Trophoblast cell (in vitro differentiated cells and primary cell): ENCODE measurements around the gene GALNT4.

ENCODE experiments used
- DNase-seq, 2 donors: peaks; one replicate each; pipeline ENCODE4 v3.0.0-alpha.2; 2016
- H2AFZ ChIP-seq: 2 replicates; pipeline ENCODE4 v1.6.1; 2013; ENCODE audit warnings: low read length, moderate library complexity, mild to moderate bottlenecking; ENCODE audit not compliant: insufficient read depth, poor library complexity
- H2AK5ac ChIP-seq: 2 replicates; pipeline ENCODE4 v1.6.1; 2013; ENCODE audit warnings: mild to moderate bottlenecking, low read length
- H2BK120ac ChIP-seq: 2 replicates; pipeline ENCODE4 v1.6.1; 2013; ENCODE audit warnings: low read length, mild to moderate bottlenecking, moderate library complexity; ENCODE audit not compliant: insufficient read depth, poor library complexity
- H2BK12ac ChIP-seq: 2 replicates; pipeline ENCODE4 v1.6.1; 2013; ENCODE audit warnings: mild to moderate bottlenecking, low read length, moderate library complexity
- H2BK5ac ChIP-seq: 2 replicates; pipeline ENCODE4 v1.6.1; 2013; ENCODE audit warnings: low read length, low read depth, moderate library complexity, mild to moderate bottlenecking; ENCODE audit not compliant: poor library complexity
- H3K14ac ChIP-seq: 2 replicates; pipeline ENCODE4 v1.6.1; 2013; ENCODE audit warnings: mild to moderate bottlenecking, low read length
- H3K18ac ChIP-seq: 2 replicates; pipeline ENCODE4 v1.6.1; 2013; ENCODE audit warnings: mild to moderate bottlenecking, low read length
- H3K23ac ChIP-seq: 2 replicates; pipeline ENCODE4 v1.6.1; 2013; ENCODE audit warnings: low read length
- H3K27ac ChIP-seq: 2 replicates; pipeline ENCODE4 v1.5.1; 2013; ENCODE audit warnings: low read depth, mild to moderate bottlenecking, inconsistent platforms, low read length, moderate library complexity
- H3K27me3 ChIP-seq: 2 replicates; pipeline ENCODE4 v1.6.1; 2013; ENCODE audit warnings: inconsistent platforms, mild to moderate bottlenecking, low read length, moderate library complexity; ENCODE audit not compliant: insufficient read depth
- H3K36me3 ChIP-seq, 2 experiments: 1 replicate in 1 of 2; 2 replicates in 1 of 2; pipeline ENCODE4 v1.6.1; 2013; ENCODE audit warnings: low read length in 2 of 2, mild to moderate bottlenecking in 2 of 2, moderate library complexity in 1 of 2; ENCODE audit not compliant: insufficient read depth in 2 of 2, control insufficient read depth in 1 of 2
- H3K4ac ChIP-seq: 2 replicates; pipeline ENCODE4 v1.6.1; 2013; ENCODE audit warnings: low read depth, mild to moderate bottlenecking, low read length, moderate library complexity
- H3K4me1 ChIP-seq, 2 experiments: 1 replicate in 1 of 2; 2 replicates in 1 of 2; pipeline ENCODE4 v1.6.1; 2013; ENCODE audit warnings: low read length in 2 of 2, mild to moderate bottlenecking in 2 of 2, moderate library complexity in 1 of 2; ENCODE audit not compliant: insufficient read depth in 2 of 2, control insufficient read depth in 1 of 2
- H3K4me2 ChIP-seq: 2 replicates; pipeline ENCODE4 v1.6.1; 2013; ENCODE audit warnings: inconsistent platforms, mild to moderate bottlenecking, low read length, moderate library complexity
- H3K4me3 ChIP-seq: 2 replicates; pipeline ENCODE4 v1.5.1; 2013; ENCODE audit warnings: mild to moderate bottlenecking, low read depth, low read length, inconsistent platforms
- H3K79me1 ChIP-seq: one replicate; pipeline ENCODE4 v1.6.1; 2013; ENCODE audit warnings: low read length
- H3K79me2 ChIP-seq: 2 replicates; pipeline ENCODE4 v1.6.1; 2013; ENCODE audit warnings: low read length, mild to moderate bottlenecking; ENCODE audit not compliant: control insufficient read depth, insufficient read depth, poor library complexity
- H3K9ac ChIP-seq: 2 replicates; pipeline ENCODE4 v1.6.1; 2013; ENCODE audit warnings: mild to moderate bottlenecking, low read length
- H3K9me3 ChIP-seq: 2 replicates; pipeline ENCODE4 v1.6.1; 2013; ENCODE audit warnings: low read depth, mild to moderate bottlenecking, control low read depth, inconsistent platforms, low read length; ENCODE audit not compliant: insufficient read depth
- H4K12ac ChIP-seq: 2 replicates; pipeline ENCODE4 v1.6.1; 2013; ENCODE audit warnings: low read depth, mild to moderate bottlenecking, low read length, moderate library complexity
- H4K8ac ChIP-seq: 2 replicates; pipeline ENCODE4 v1.6.1; 2013; ENCODE audit warnings: low read depth, mild to moderate bottlenecking, low read length, moderate library complexity
- H4K91ac ChIP-seq: one replicate; pipeline ENCODE4 v1.6.1; 2013; ENCODE audit warnings: low read depth, mild to moderate bottlenecking, low read length, moderate library complexity
- WGBS: extraction: QIAGEN DNeasy Blood & Tissue Kit; methylation state at CpG from one replicate; pipeline ENCODE4 v1.1.7; 2013; ENCODE audit warnings: missing lambda C conversion rate; ENCODE audit not compliant: insufficient read length, insufficient coverage; ENCODE audit errors: extremely low coverage; 5-methylcytosine and 5-hydroxymethylcytosine counted together

The GALNT4 gene

DNA sequence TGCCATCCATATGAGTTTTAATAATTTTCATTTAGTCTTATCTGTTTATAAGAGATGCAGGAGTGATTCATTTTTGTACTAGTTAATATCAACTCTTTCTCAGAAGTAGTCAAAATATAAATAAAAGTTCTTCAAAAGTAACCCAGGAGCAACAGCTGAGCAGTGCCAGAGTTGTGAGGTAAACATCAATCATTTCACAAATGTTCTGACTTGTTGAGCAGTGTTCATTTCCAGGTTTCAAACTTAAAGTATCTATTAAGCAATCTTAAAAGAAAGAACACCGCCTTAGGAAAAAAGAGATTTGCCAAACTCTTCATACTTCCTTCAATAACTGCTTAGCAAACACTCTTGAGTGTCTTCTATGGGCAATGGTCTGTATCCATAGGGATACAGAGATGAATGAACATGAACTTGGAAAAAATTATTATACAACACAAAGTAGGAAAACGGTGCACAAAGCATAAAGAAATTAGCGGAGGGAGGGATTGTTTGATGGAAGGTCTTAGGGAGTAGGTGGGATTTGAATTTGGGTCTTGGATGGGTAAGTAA is 43.2 kb upstream of the GALNT4 start:
- H3K36me3 ChIP-seq, result no peaks in the 10 kb centered on the region
- 100% methylated on average over 2 of the region's 3 CpGs for WGBS
- no peak overlapping the region for H3K9ac ChIP-seq
- no peak overlapping the region for H2AK5ac ChIP-seq
- H2BK120ac ChIP-seq, result no peak overlapping the region
- H4K12ac ChIP-seq, result no peak overlapping the region
- H3K79me2 ChIP-seq, result no peaks in the 10 kb centered on the region
- DNase-seq, result no peak
- no peak overlapping the region for H3K4me3 ChIP-seq
- no peak overlapping the region for H3K18ac ChIP-seq
- no peak overlapping the region for H3K4me2 ChIP-seq
- H3K79me1 ChIP-seq, result peaks cover 12% of the 10 kb centered on the region
- H3K4me1 ChIP-seq, result peaks cover 0 to 11% of the 10 kb centered on the region in 2 experiments
- no peak overlapping the region for H3K4ac ChIP-seq
- H2BK5ac ChIP-seq, result no peak overlapping the region
- H2BK12ac ChIP-seq, result peak overlapping the region; percentile 58
- H3K14ac ChIP-seq, result no peak overlapping the region
- no peak overlapping the region for H2AFZ ChIP-seq
- H3K9me3 ChIP-seq, result no peaks in the 10 kb centered on the region
- no peaks in the 10 kb centered on the region for H3K27me3 ChIP-seq
- H3K27ac ChIP-seq, result no peak overlapping the region
- no peak overlapping the region for H4K8ac ChIP-seq
- H4K91ac ChIP-seq, result no peak overlapping the region
- H3K23ac ChIP-seq, result no peak overlapping the region

DNA sequence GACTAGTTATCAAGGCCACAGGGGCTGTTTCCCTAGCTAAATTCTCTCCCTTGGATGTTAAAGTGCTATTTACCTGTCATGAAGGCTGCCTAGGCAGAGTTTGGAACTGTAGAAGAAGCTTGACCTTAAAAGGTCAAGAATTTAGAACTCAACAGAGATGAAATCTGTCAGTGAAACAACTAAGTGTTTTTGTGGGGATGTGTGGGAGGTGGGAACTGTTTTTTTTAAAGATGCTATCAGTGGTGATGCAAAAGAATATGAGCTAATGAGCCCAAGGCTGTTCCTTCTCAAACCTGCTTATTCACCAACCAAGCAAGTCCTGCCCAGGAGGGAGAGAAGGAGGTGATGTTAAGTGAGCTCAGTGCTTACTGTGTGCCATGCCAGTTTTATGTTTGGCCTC is 42.0 kb upstream of the GALNT4 start:
- Histone ChIP-seq H2BK5ac (no peak overlapping the region), H3K23ac (no peak overlapping the region), H4K91ac (no peak overlapping the region), H3K18ac (no peak overlapping the region), H3K9me3 (no peaks in the 10 kb centered on the region), H4K8ac (no peak overlapping the region), H3K27ac (peak overlapping the region; percentile 91), H3K4me3 (no peak overlapping the region), H2BK120ac (no peak overlapping the region), H3K4me1 (peaks cover 0 to 11% of the 10 kb centered on the region in 2 experiments), H3K79me1 (peaks cover 12% of the 10 kb centered on the region), H3K4ac (no peak overlapping the region), H2AK5ac (no peak overlapping the region), H3K36me3 (no peaks in the 10 kb centered on the region), H2AFZ (no peak overlapping the region), H3K27me3 (no peaks in the 10 kb centered on the region), H2BK12ac (no peak overlapping the region), H3K14ac (no peak overlapping the region), H3K4me2 (no peak overlapping the region), H4K12ac (no peak overlapping the region), H3K9ac (no peak overlapping the region), H3K79me2 (no peaks in the 10 kb centered on the region)
- DNase-seq, result peak; percentile 16 to 49

DNA sequence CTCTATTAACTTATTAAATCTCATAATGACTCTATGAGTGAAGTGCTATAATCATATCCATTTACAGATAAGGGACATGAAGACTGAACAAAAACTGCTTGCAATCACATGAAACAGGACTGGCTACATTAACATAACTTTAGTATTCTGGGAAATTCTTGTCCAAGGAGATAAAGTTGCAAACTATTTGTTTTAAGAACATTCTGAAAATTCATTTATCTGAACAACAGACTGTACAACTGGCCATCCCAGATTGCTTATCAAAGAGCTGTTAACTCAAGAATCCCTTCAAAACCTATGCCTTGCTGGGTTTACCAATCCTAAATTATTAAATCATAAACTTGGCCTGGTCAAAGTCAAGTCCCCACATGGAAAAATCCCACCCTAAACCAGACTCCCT is 40.4 kb upstream of the GALNT4 start:
- no peaks in the 10 kb centered on the region for H3K36me3 ChIP-seq
- H2AK5ac ChIP-seq, result no peak overlapping the region
- no peak overlapping the region for H3K14ac ChIP-seq
- no peak overlapping the region for H4K91ac ChIP-seq
- no peak overlapping the region for H2AFZ ChIP-seq
- H4K12ac ChIP-seq, result no peak overlapping the region
- H3K9me3 ChIP-seq, result no peaks in the 10 kb centered on the region
- no peak overlapping the region for H3K4ac ChIP-seq
- no peak overlapping the region for H3K27ac ChIP-seq
- H3K4me1 ChIP-seq, result peaks cover 0 to 11% of the 10 kb centered on the region in 2 experiments
- H3K4me3 ChIP-seq, result no peak overlapping the region
- H2BK5ac ChIP-seq, result no peak overlapping the region
- no peak overlapping the region for H3K23ac ChIP-seq
- no peaks in the 10 kb centered on the region for H3K79me2 ChIP-seq
- H3K79me1 ChIP-seq, result peaks cover 12% of the 10 kb centered on the region
- no peak overlapping the region for H4K8ac ChIP-seq
- DNase-seq, result peak in 1 of 2 donors; percentile 69
- no peak overlapping the region for H2BK120ac ChIP-seq
- no peak overlapping the region for H3K18ac ChIP-seq
- H2BK12ac ChIP-seq, result no peak overlapping the region
- no peaks in the 10 kb centered on the region for H3K27me3 ChIP-seq
- H3K4me2 ChIP-seq, result no peak overlapping the region
- H3K9ac ChIP-seq, result no peak overlapping the region

DNA sequence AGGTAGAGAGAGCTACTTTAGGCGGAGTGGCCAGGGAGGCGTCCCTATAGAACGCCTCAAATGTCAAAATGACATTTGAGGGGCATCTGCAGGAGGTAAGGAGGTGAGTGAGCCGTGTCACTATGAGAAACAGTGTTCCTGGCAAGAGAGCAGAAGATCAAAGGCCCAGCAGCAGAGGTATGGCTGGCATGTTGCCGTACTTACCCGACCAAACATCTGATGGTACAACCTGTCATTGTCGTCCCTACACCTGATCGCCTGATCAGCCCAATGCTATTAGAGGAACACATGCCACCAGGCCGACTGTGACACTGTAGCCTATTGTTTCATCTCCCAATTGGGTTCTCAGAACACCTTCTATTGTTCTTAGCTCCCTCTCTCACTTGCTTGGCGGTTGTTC is 35.2 kb upstream of the GALNT4 start:
- H2AFZ ChIP-seq, result no peak overlapping the region
- no peak overlapping the region for H4K12ac ChIP-seq
- H2BK12ac ChIP-seq, result no peak overlapping the region
- H3K4me3 ChIP-seq, result no peak overlapping the region
- no peaks in the 10 kb centered on the region for H3K27me3 ChIP-seq
- no peak overlapping the region for H4K8ac ChIP-seq
- H2AK5ac ChIP-seq, result no peak overlapping the region
- no peaks in the 10 kb centered on the region for H3K4me1 ChIP-seq
- H2BK5ac ChIP-seq, result no peak overlapping the region
- WGBS, result no CpG with 5 or more reads among the region's 10 CpGs
- H3K18ac ChIP-seq, result no peak overlapping the region
- H2BK120ac ChIP-seq, result no peak overlapping the region
- no peak overlapping the region for H3K27ac ChIP-seq
- peaks cover 5% of the 10 kb centered on the region for H3K79me1 ChIP-seq
- peak in 1 of 2 donors; percentile 20 for DNase-seq
- H3K4ac ChIP-seq, result no peak overlapping the region
- H3K23ac ChIP-seq, result no peak overlapping the region
- H3K9me3 ChIP-seq, result no peaks in the 10 kb centered on the region
- H3K14ac ChIP-seq, result no peak overlapping the region
- no peak overlapping the region for H3K4me2 ChIP-seq
- H4K91ac ChIP-seq, result no peak overlapping the region
- no peak overlapping the region for H3K9ac ChIP-seq
- H3K36me3 ChIP-seq, result no peaks in the 10 kb centered on the region
- H3K79me2 ChIP-seq, result no peaks in the 10 kb centered on the region
